Gastroesophageal sphincter (tissue), 3 donors: Measurements from ENCODE around the gene SND1.

Source experiments
- EP300 ChIP-seq: sonication (generic); formaldehyde crosslinking; IDR thresholded peaks from one replicate; pipeline ENCODE4 v1.6.1; 2017; ENCODE audit warnings: antibody characterized with exemption, mild to moderate bottlenecking
- POLR2A ChIP-seq, 2 donors: fragments of 450-650 bp; IDR thresholded peaks; one replicate each; pipeline ENCODE4 v1.6.1; 2017; ENCODE audit warnings: antibody characterized with exemption in 2 of 2, mild to moderate bottlenecking in 2 of 2, moderate library complexity in 1 of 2
- POLR2AphosphoS5 ChIP-seq: sonication (generic); formaldehyde crosslinking; IDR thresholded peaks from one replicate; pipeline ENCODE4 v1.6.1; 2017; ENCODE audit warnings: antibody characterized with exemption
- TF ChIP-seq, protein P1 (sequence below), 4 experiments: fragments of 200-600 bp in 2 of 4; fragments of 450-650 bp in 2 of 4; sonication (generic) in 1 of 4; IDR thresholded peaks; one replicate each; pipeline ENCODE4 v1.5.1; 2017 to 2019; ENCODE audit warnings: antibody characterized with exemption in 4 of 4, mild to moderate bottlenecking in 2 of 4, moderate library complexity in 2 of 4

GRCh38 chr7:127798023-127798422, 146.0 kb downstream of the SND1 start:
- TF ChIP-seq, protein P1, sequence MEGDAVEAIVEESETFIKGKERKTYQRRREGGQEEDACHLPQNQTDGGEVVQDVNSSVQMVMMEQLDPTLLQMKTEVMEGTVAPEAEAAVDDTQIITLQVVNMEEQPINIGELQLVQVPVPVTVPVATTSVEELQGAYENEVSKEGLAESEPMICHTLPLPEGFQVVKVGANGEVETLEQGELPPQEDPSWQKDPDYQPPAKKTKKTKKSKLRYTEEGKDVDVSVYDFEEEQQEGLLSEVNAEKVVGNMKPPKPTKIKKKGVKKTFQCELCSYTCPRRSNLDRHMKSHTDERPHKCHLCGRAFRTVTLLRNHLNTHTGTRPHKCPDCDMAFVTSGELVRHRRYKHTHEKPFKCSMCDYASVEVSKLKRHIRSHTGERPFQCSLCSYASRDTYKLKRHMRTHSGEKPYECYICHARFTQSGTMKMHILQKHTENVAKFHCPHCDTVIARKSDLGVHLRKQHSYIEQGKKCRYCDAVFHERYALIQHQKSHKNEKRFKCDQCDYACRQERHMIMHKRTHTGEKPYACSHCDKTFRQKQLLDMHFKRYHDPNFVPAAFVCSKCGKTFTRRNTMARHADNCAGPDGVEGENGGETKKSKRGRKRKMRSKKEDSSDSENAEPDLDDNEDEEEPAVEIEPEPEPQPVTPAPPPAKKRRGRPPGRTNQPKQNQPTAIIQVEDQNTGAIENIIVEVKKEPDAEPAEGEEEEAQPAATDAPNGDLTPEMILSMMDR (IDR thresholded peaks at IDR 0.05), result no peak
- TF ChIP-seq POLR2AphosphoS5, result no peak
- TF ChIP-seq POLR2A (IDR thresholded peaks at IDR 0.05), result no peak
- no peak for TF ChIP-seq EP300
